GM18861 (cell line): ENCODE data around the gene TAGAP.

Source experiments
- ATAC-seq: cut with Tn5 transposase; IDR thresholded peaks from one replicate; pipeline ENCODE4 v1.9.1; 2021; ENCODE audit not compliant: unreplicated experiment

The TAGAP gene

GRCh38 chr6:159044899-159045727, at the start of gene TAGAP:
Gene TAGAP, minus strand, starts transcription at chr6:159044991. Its CDS starts 845 bp downstream, at chr6:159044146.
- ATAC-seq: peak; percentile 62

- no peak for ATAC-seq
Observed at GRCh38 chr6:159093609-159094443, 49.0 kb upstream of the TAGAP start.

- ATAC-seq: no peak
Observed at GRCh38 chr6:159092631-159093030, 47.8 kb upstream of the TAGAP start.

GRCh38 chr6:159090530-159091480, 46.0 kb upstream of the TAGAP start:
- no peak for ATAC-seq

GRCh38 chr6:159089909-159090308, 45.1 kb upstream of the TAGAP start:
- no peak for ATAC-seq

- ATAC-seq: no peak
Observed at GRCh38 chr6:159089443-159089842, 44.7 kb upstream of the TAGAP start.

- no peak for ATAC-seq
Observed at GRCh38 chr6:159086033-159086618, 41.3 kb upstream of the TAGAP start.

GRCh38 chr6:159085396-159085895, 40.7 kb upstream of the TAGAP start:
- no peak for ATAC-seq

GRCh38 chr6:159084493-159085091, 39.8 kb upstream of the TAGAP start:
- no peak for ATAC-seq

GRCh38 chr6:159083146-159083545, 38.4 kb upstream of the TAGAP start:
- no peak for ATAC-seq

- no peak for ATAC-seq
Observed at GRCh38 chr6:159082039-159082815, 37.4 kb upstream of the TAGAP start.

GRCh38 chr6:159080217-159080976, 35.6 kb upstream of the TAGAP start:
- ATAC-seq: no peak

- no peak for ATAC-seq
Observed at GRCh38 chr6:159079367-159079766, 34.6 kb upstream of the TAGAP start.

GRCh38 chr6:159077123-159077522, 32.3 kb upstream of the TAGAP start:
- no peak for ATAC-seq

GRCh38 chr6:159075506-159076228, 30.9 kb upstream of the TAGAP start:
- no peak for ATAC-seq

- no peak for ATAC-seq
Observed at GRCh38 chr6:159074876-159075275, 30.1 kb upstream of the TAGAP start.

- peak; percentile 77 for ATAC-seq
Observed at GRCh38 chr6:159074120-159074684, 29.4 kb upstream of the TAGAP start.
